MM.1S (cell line): Measurements from ENCODE around the gene COX10.
"Not testable (repeated sequence)": the region's sequence is repeated elsewhere in the genome, so short reads cannot be mapped to it uniquely, and the experiment has no call there.

Source experiments
- CTCF ChIP-seq: fragments of 300-600 bp; sonication (generic); IDR thresholded peaks from 2 replicates; pipeline ENCODE4 v1.5.1; 2016; ENCODE audit warnings: antibody characterized with exemption, low read length, mixed read lengths
- EZH2 ChIP-seq: fragments of 300-600 bp; sonication (generic); optimal IDR thresholded peaks from 2 replicates; pipeline ENCODE3; 2017; ENCODE audit warnings: low read depth, mild to moderate bottlenecking, antibody characterized with exemption, low read length, mixed read lengths
- EZH2phosphoT487 ChIP-seq: fragments of 300-600 bp; sonication (generic); IDR thresholded peaks from 2 replicates; pipeline ENCODE4 v1.6.1; 2018; ENCODE audit warnings: antibody characterized with exemption, low read length

DNA sequence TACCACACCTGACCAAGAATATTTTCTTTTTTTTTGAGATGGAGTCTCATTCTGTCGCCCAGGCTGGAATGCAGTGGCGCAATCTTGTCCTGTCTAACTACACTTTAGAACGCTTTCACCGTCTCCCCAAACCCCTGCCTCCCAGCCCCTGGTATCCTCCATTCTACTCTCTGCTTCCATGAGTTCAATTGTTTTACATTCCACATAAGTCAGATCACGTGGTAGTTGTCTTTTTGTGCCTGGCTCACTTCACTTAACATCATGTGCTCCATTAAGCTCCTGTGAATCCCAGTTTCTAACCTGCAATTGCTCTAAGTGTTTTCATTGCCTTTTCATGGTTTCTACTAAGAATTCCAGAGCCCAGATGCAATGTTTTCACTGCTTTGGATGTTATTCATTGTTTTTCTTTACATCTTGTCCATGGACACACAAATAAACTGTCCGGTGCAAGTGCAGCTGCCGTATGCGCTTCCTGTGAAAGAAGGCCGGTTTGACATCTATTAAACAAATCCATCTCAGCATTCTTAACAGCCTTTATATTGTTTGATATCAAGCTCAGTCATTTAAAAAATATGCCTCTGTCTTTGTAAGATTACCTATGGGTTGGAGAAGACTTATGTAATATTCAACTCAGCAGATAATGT, 47.5 kb upstream of the COX10 start:
- TF ChIP-seq CTCF, EZH2, EZH2phosphoT487: not testable (repeated sequence)
